GM10248 (cell line): ENCODE data around the gene PDE4A.

Experiments
- CTCF ChIA-PET: fragments of 300-600 bp; sonication (Branson Sonifier 250); formaldehyde crosslinking; extraction: SDS; loops from one replicate; lab custom pipeline; 2021; ENCODE audit warnings: antibody characterized with exemption; lab: Yijun Ruan, JAX
- POLR2A ChIA-PET: fragments of 350-650 bp; sonication (Branson Sonifier 250); formaldehyde crosslinking; extraction: SDS; loops from one replicate; lab custom pipeline; 2020; ENCODE audit warnings: antibody characterized with exemption; lab: Yijun Ruan, JAX
- DNase-seq: peaks from one replicate; pipeline ENCODE4 v3.0.0; 2012; ENCODE audit errors: extremely low spot score
- CTCF ChIP-seq: IDR thresholded peaks from 2 replicates; pipeline ENCODE4 v1.5.1; 2012; ENCODE audit warnings: mild to moderate bottlenecking, low read depth; ENCODE audit errors: extremely low read depth, missing control alignments, control extremely low read depth

PDE4A gene

GRCh38 chr19:10399878-10400277 lies 20.5 kb upstream of the PDE4A start:
- ChIA-PET CTCF (interaction anchor here (1.5 to 29.5 kb wide), 4 partner anchors 9 to 150 kb away, joined by 3 to 979 read pairs (median 133); partner anchors contain the start of gene PDE4A), POLR2A (interaction anchor here (0.6 kb wide), 1 partner anchor 167 kb away, joined by 5 read pairs; no protein-coding TSS in a partner anchor)
- TF ChIP-seq CTCF, result no peak
- no peak for DNase-seq

GRCh38 chr19:10402441-10403038 lies 17.8 kb upstream of the PDE4A start:
- ChIA-PET CTCF (interaction anchor here (1.0 to 29.5 kb wide), 9 partner anchors 12 to 277 kb away, joined by 3 to 979 read pairs (median 6); partner anchors contain the start of genes ICAM1 and PDE4A), POLR2A (no interaction called here)
- no peak for TF ChIP-seq CTCF
- DNase-seq, result no peak

- POLR2A ChIA-PET, result interaction anchor here (1.2 to 1.4 kb wide), 2 partner anchors 10 to 15 kb away, joined by 3 to 5 read pairs; no protein-coding TSS in a partner anchor
- CTCF ChIA-PET, result interaction anchor here (0.6 to 29.5 kb wide), 21 partner anchors 8 to 276 kb away, joined by 3 to 979 read pairs (median 4); partner anchors contain the start of genes ICAM1, PDE4A and S1PR5
- DNase-seq, result peak; percentile 99
- TF ChIP-seq CTCF, result no peak
Observed at GRCh38 chr19:10403137-10404021, 17.0 kb upstream of the PDE4A start, which contains the start of gene CDC37. Gene CDC37 (minus strand): TSS chr19:10403542. CDS start chr19:10403479, 63 bp downstream.

GRCh38 chr19:10404888-10405820 lies 15.2 kb upstream of the PDE4A start:
- CTCF ChIA-PET, result interaction anchor here (0.7 to 29.5 kb wide), 20 partner anchors 10 to 299 kb away, joined by 3 to 979 read pairs (median 3); partner anchors contain the start of genes ICAM1, PDE4A and PPAN
- no peak for TF ChIP-seq CTCF
- no peak for DNase-seq
- POLR2A ChIA-PET, result interaction anchor here (0.6 to 1.4 kb wide), 3 partner anchors 11 to 146 kb away, joined by 3 to 5 read pairs (median 4); no protein-coding TSS in a partner anchor

GRCh38 chr19:10406191-10406590 lies 14.1 kb upstream of the PDE4A start:
- no peak for TF ChIP-seq CTCF
- no peak for DNase-seq
- CTCF ChIA-PET, result interaction anchor here (0.6 to 29.5 kb wide), 6 partner anchors 11 to 175 kb away, joined by 3 to 979 read pairs (median 5); partner anchors contain the start of gene PDE4A
- POLR2A ChIA-PET, result interaction anchor here (0.8 to 1.4 kb wide), 2 partner anchors 10 to 147 kb away, joined by 3 to 4 read pairs; no protein-coding TSS in a partner anchor
